VCaP (cell line): Measurements from ENCODE around the gene DNMT3A.

Experiments used
- H3K27ac ChIP-seq: fragments of 450-650 bp; 2 replicates; pipeline ENCODE4 v1.5.1; 2017
- CTCF ChIP-seq: fragments of 450-650 bp; conservative IDR thresholded peaks from 2 replicates; pipeline ENCODE4 v1.5.1; 2017; ENCODE audit warnings: mild to moderate bottlenecking, moderate library complexity

DNMT3A gene

GRCh38 chr2:25269233-25269632, 72.5 kb downstream of the DNMT3A start:
- no peak overlapping the region for H3K27ac ChIP-seq
- no peak for TF ChIP-seq CTCF

GRCh38 chr2:25268139-25268538, 73.6 kb downstream of the DNMT3A start:
- H3K27ac ChIP-seq, result no peak overlapping the region
- TF ChIP-seq CTCF, result no peak

GRCh38 chr2:25266399-25266798, 75.3 kb downstream of the DNMT3A start:
- no peak overlapping the region; the same call in 1 of the 2 replicates for H3K27ac ChIP-seq
- TF ChIP-seq CTCF, result no peak

- no peak for TF ChIP-seq CTCF
- no peak overlapping the region for H3K27ac ChIP-seq
Observed at GRCh38 chr2:25265802-25266201, 75.9 kb downstream of the DNMT3A start.

GRCh38 chr2:25265001-25265400, 76.7 kb downstream of the DNMT3A start:
- no peak for TF ChIP-seq CTCF
- no peak overlapping the region for H3K27ac ChIP-seq

- H3K27ac ChIP-seq, result no peak overlapping the region
- no peak for TF ChIP-seq CTCF
Observed at GRCh38 chr2:25262288-25262687, 79.4 kb downstream of the DNMT3A start.

- H3K27ac ChIP-seq, result no peak overlapping the region
- no peak for TF ChIP-seq CTCF
Observed at GRCh38 chr2:25259737-25260124, 82.0 kb downstream of the DNMT3A start.
